HepG2 (cell line): Measurements from ENCODE around the gene LRIF1. TPM values are rescaled to one million over a fixed set of nuclear protein-coding genes. Genes with fewer than 3 reads are reported as not detected.
A peak's percentile ranks its signal among the peaks of the same experiment; 100 is the strongest.

Experiments
- AHR ChIP-seq: IDR thresholded peaks from 2 replicates; pipeline ENCODE4 v1.6.1; 2018; ENCODE audit warnings: missing genetic modification reagents, missing compliant biosample characterization
- ARHGAP35 ChIP-seq: sonication (generic); formaldehyde crosslinking; IDR thresholded peaks from 2 replicates; pipeline ENCODE4 v1.9.0; 2022; ENCODE audit warnings: mild to moderate bottlenecking, inconsistent platforms, moderate library complexity, missing genetic modification reagents, borderline replicate concordance
- FOSL2 ChIP-seq: sonication (generic); formaldehyde crosslinking; IDR thresholded peaks from 2 replicates; pipeline ENCODE4 v1.4.0; 2020; ENCODE audit warnings: missing genetic modification reagents
- HMG20A ChIP-seq: IDR thresholded peaks from 2 replicates; pipeline ENCODE4 v1.6.1; 2016; ENCODE audit warnings: borderline replicate concordance
- HNRNPK ChIP-seq: fragments of 200-400 bp; formaldehyde crosslinking; IDR thresholded peaks from 2 replicates; pipeline ENCODE4 v1.6.1; 2018; ENCODE audit warnings: low read length, low read depth, moderate library complexity, mild to moderate bottlenecking; ENCODE audit not compliant: poor library complexity, severe bottlenecking
- MAZ ChIP-seq, 2 experiments: sonication (generic) in 1 of 2; formaldehyde crosslinking in 1 of 2; IDR thresholded peaks; 2 replicates each; pipeline versions ENCODE4 v1.5.0 to v1.6.1; 2012 to 2020; ENCODE audit warnings: low read depth in 2 of 2, mild to moderate bottlenecking in 2 of 2, borderline replicate concordance in 1 of 2, improper control_type of control experiment in 1 of 2, low read length in 1 of 2, missing genetic modification reagents in 1 of 2, moderate library complexity in 1 of 2
- MBNL3 ChIP-seq: fragments of 250-450 bp; sonication (Bioruptor Pico); conservative IDR thresholded peaks from 2 replicates; pipeline ENCODE4 v1.8.0; 2022; ENCODE audit warnings: mild to moderate bottlenecking, inconsistent platforms
- SP140L ChIP-seq: sonication (generic); formaldehyde crosslinking; IDR thresholded peaks from 2 replicates; pipeline ENCODE4 v1.4.0; 2020; ENCODE audit warnings: missing genetic modification reagents, borderline replicate concordance
- SUZ12 ChIP-seq: fragments of 150-350 bp; IDR thresholded peaks from 2 replicates; pipeline ENCODE4 v1.6.1; 2014; ENCODE audit warnings: low read depth, low read length
- ZBTB20 ChIP-seq: sonication (generic); formaldehyde crosslinking; IDR thresholded peaks from 2 replicates; pipeline ENCODE4 v1.8.1; 2023; ENCODE audit warnings: missing genetic modification reagents, low read depth, mild to moderate bottlenecking, borderline replicate concordance
- ZBTB42 ChIP-seq: sonication (generic); formaldehyde crosslinking; IDR thresholded peaks from 2 replicates; pipeline ENCODE4 v1.5.0; 2020; ENCODE audit warnings: mild to moderate bottlenecking, missing genetic modification reagents
- ZBTB44 ChIP-seq: sonication (generic); formaldehyde crosslinking; IDR thresholded peaks from 2 replicates; pipeline ENCODE4 v1.4.0; 2020; ENCODE audit warnings: missing genetic modification reagents
- ZNF180 ChIP-seq: sonication (generic); formaldehyde crosslinking; IDR thresholded peaks from 2 replicates; pipeline ENCODE4 v1.4.0; 2020; ENCODE audit warnings: low read depth, missing genetic modification reagents, borderline replicate concordance
- ZNF547 ChIP-seq: sonication (generic); formaldehyde crosslinking; IDR thresholded peaks from 2 replicates; pipeline ENCODE4 v1.5.1; 2020; ENCODE audit warnings: mild to moderate bottlenecking, missing genetic modification reagents
- ZNF660 ChIP-seq: sonication (generic); formaldehyde crosslinking; IDR thresholded peaks from 2 replicates; pipeline ENCODE4 v1.5.1; 2020; ENCODE audit warnings: mild to moderate bottlenecking, low read depth, missing genetic modification reagents, borderline replicate concordance
- ZNF747 ChIP-seq: sonication (generic); formaldehyde crosslinking; IDR thresholded peaks from 2 replicates; pipeline ENCODE4 v1.8.1; 2023; ENCODE audit warnings: missing genetic modification reagents, mild to moderate bottlenecking, borderline replicate concordance
- polyA plus RNA-seq, 8 experiments: library from polyadenylated mRNA; depleted of rRNA in 3 of 8; stranded (reverse) in 7 of 8; unstranded in 1 of 8; fragments of >200 nt; fragmentation: Illumina TruSeq in 4 of 8; extraction: Trizol in 4 of 8; gene quantifications; 2 replicates each; pipeline versions ENCODE4 v1.2.1 to v1.2.3, GENCODE V29; 2011 to 2016; ENCODE audit warnings: low read depth in 4 of 8, missing spikeins in 1 of 8, mixed read lengths in 1 of 8; ENCODE audit not compliant: insufficient read depth in 1 of 8
- total RNA-seq, 5 experiments: library from RNA; depleted of rRNA; stranded (reverse); fragments of >200 nt; fragmentation: Illumina TruSeq; extraction: Trizol; gene quantifications; 2 replicates each; pipeline ENCODE4 v1.2.3, GENCODE V29; 2016; ENCODE audit warnings: low read depth in 1 of 5
- TF ChIP-seq, protein P1 (sequence below): IDR thresholded peaks from 2 replicates; pipeline ENCODE4 v1.6.1; 2016; ENCODE audit warnings: low read depth, missing genetic modification reagents, missing compliant biosample characterization
- TF ChIP-seq, protein P2 (sequence below): sonication (generic); formaldehyde crosslinking; IDR thresholded peaks from 2 replicates; pipeline ENCODE4 v1.8.1; 2023; ENCODE audit warnings: mild to moderate bottlenecking, missing genetic modification reagents, borderline replicate concordance

LRIF1 gene
- total and polyA plus RNA-seq, 2 of the 13 experiments (the other 11 are each of a cell fraction or from before 2014, with no cell fraction given): 18.4 to 42.4 TPM

GRCh38 chr1:110962892-110963690 is 631 bp downstream of the LRIF1 start (continued):
- TF ChIP-seq ZBTB42 (peak; percentile 90), ZNF747 (CRISPR knock-in tag) (peak; percentile 9; the same call in 1 of the 2 replicates), MBNL3 (CRISPR knock-in tag) (no peak), FOSL2 (peak; percentile 57), SUZ12 (no peak), HNRNPK (no peak), ZBTB20 (CRISPR knock-in tag) (0 out of 2 replicates have a peak, but pooled peaks have one; percentile 19), ZNF660 (CRISPR knock-in tag) (no peak), ZNF547 (CRISPR knock-in tag) (peak; percentile 73; the same call in 1 of the 2 replicates), AHR (CRISPR knock-in tag) (0 out of 2 replicates have a peak, but pooled peaks have one; percentile 51), MAZ (IDR thresholded peaks at IDR 0.05; ENCODE audit: borderline replicate concordance, low read depth, low read length) (0 out of 2 replicates have a peak, but pooled peaks have one; percentile 5), MAZ (CRISPR knock-in tag; IDR thresholded peaks at IDR 0.05; ENCODE audit: low read depth) (no peak), ARHGAP35 (CRISPR knock-in tag) (peak; percentile 25; the same call in 1 of the 2 replicates), HMG20A (CRISPR knock-in tag) (no peak), ZNF180 (CRISPR knock-in tag) (no peak), ZBTB44 (CRISPR knock-in tag) (0 out of 2 replicates have a peak, but pooled peaks have one; percentile 84), SP140L (no peak)
- TF ChIP-seq, protein P1, sequence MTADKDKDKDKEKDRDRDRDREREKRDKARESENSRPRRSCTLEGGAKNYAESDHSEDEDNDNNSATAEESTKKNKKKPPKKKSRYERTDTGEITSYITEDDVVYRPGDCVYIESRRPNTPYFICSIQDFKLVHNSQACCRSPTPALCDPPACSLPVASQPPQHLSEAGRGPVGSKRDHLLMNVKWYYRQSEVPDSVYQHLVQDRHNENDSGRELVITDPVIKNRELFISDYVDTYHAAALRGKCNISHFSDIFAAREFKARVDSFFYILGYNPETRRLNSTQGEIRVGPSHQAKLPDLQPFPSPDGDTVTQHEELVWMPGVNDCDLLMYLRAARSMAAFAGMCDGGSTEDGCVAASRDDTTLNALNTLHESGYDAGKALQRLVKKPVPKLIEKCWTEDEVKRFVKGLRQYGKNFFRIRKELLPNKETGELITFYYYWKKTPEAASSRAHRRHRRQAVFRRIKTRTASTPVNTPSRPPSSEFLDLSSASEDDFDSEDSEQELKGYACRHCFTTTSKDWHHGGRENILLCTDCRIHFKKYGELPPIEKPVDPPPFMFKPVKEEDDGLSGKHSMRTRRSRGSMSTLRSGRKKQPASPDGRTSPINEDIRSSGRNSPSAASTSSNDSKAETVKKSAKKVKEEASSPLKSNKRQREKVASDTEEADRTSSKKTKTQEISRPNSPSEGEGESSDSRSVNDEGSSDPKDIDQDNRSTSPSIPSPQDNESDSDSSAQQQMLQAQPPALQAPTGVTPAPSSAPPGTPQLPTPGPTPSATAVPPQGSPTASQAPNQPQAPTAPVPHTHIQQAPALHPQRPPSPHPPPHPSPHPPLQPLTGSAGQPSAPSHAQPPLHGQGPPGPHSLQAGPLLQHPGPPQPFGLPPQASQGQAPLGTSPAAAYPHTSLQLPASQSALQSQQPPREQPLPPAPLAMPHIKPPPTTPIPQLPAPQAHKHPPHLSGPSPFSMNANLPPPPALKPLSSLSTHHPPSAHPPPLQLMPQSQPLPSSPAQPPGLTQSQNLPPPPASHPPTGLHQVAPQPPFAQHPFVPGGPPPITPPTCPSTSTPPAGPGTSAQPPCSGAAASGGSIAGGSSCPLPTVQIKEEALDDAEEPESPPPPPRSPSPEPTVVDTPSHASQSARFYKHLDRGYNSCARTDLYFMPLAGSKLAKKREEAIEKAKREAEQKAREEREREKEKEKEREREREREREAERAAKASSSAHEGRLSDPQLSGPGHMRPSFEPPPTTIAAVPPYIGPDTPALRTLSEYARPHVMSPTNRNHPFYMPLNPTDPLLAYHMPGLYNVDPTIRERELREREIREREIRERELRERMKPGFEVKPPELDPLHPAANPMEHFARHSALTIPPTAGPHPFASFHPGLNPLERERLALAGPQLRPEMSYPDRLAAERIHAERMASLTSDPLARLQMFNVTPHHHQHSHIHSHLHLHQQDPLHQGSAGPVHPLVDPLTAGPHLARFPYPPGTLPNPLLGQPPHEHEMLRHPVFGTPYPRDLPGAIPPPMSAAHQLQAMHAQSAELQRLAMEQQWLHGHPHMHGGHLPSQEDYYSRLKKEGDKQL (CRISPR knock-in tag): no peak
- TF ChIP-seq, protein P2, sequence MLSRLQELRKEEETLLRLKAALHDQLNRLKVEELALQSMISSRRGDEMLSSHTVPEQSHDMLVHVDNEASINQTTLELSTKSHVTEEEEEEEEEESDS (CRISPR knock-in tag): no peak
- TF ChIP-seq, all 625 proteins: peak for 185
